Endothelial cell of umbilical vein (primary cell): Measurements from ENCODE around the gene CHML. TPM values are rescaled to one million over a fixed set of nuclear protein-coding genes. Genes with fewer than 3 reads are reported as not detected.

Source experiments
- BruUV-seq: library from RNA; stranded (reverse); fragments of 400-500 nt; replicated peaks from 2 replicates; lab custom pipeline; 2021; lab: Mats Ljungman, UMichigan
- CTCF ChIA-PET: fragments of 300-600, 350-600 bp; sonication (Branson Sonifier 250); formaldehyde crosslinking; loops from one replicate; lab custom pipeline; 2021; ENCODE audit warnings: antibody characterized with exemption, inconsistent platforms; lab: Charles Lee
- POLR2A ChIA-PET: fragments of 300-600, 350-600 bp; sonication (Branson Sonifier 250); formaldehyde crosslinking; loops from one replicate; lab custom pipeline; 2021; ENCODE audit warnings: antibody characterized with exemption, inconsistent platforms; lab: Charles Lee
- DNase-seq: peaks from one replicate; pipeline ENCODE4 v3.0.0-alpha.2; 2011; ENCODE audit warnings: low read depth, low spot score
- FAIRE-seq: peaks from 2 replicates; lab custom pipeline; 2011; peaks lifted over from hg19 to GRCh38; lab: Jason Lieb, UNC
- H2AFZ ChIP-seq: 2 replicates; pipeline ENCODE4 v1.6.0; 2012; ENCODE audit warnings: low read depth, low read length, control low read depth, inconsistent platforms
- H3K27ac ChIP-seq: 2 replicates; pipeline ENCODE4 v1.5.1; 2011; ENCODE audit warnings: low read depth, mild to moderate bottlenecking, control low read depth, low read length, moderate library complexity; ENCODE audit not compliant: insufficient read depth
- H3K27me3 ChIP-seq, 2 experiments: 2 replicates each; pipeline versions ENCODE4 v1.6.0 to v1.6.1; 2011; ENCODE audit warnings: low read length in 2 of 2, mixed read lengths in 1 of 2; ENCODE audit not compliant: control insufficient read depth in 2 of 2, insufficient read depth in 2 of 2
- H3K36me3 ChIP-seq, 2 experiments: 2 replicates in 1 of 2; 3 replicates in 1 of 2; pipeline ENCODE4 v1.5.1; 2011; ENCODE audit warnings: low read length in 2 of 2, mild to moderate bottlenecking in 1 of 2, moderate library complexity in 1 of 2; ENCODE audit not compliant: control insufficient read depth in 2 of 2, insufficient read depth in 2 of 2; ENCODE audit errors: extremely low read depth in 1 of 2
- H3K4me1 ChIP-seq: 3 replicates; pipeline ENCODE4 v1.5.1; 2011; ENCODE audit warnings: mild to moderate bottlenecking, low read length; ENCODE audit not compliant: control insufficient read depth, insufficient read depth; ENCODE audit errors: extremely low read depth
- H3K4me2 ChIP-seq: 2 replicates; pipeline ENCODE4 v1.6.1; 2011; ENCODE audit warnings: low read length, control low read depth, mixed read lengths; ENCODE audit not compliant: insufficient read depth
- H3K4me3 ChIP-seq, 3 experiments: fragments of 200-600 bp in 1 of 3; sonication (generic), shearing (Covaris generic) in 1 of 3; replicated peaks in 1 of 3; 2 replicates each; pipeline ENCODE4 v1.5.1; 2011 to 2016; ENCODE audit warnings: control low read depth in 3 of 3, low read length in 3 of 3, mild to moderate bottlenecking in 2 of 3, inconsistent platforms in 1 of 3, low read depth in 1 of 3, moderate library complexity in 1 of 3; ENCODE audit not compliant: insufficient read depth in 1 of 3
- H3K79me2 ChIP-seq: 2 replicates; pipeline ENCODE4 v1.6.0; 2012; ENCODE audit warnings: low read length, inconsistent platforms; ENCODE audit not compliant: control insufficient read depth, insufficient read depth
- H3K9ac ChIP-seq: replicated peaks from 2 replicates; pipeline ENCODE3; 2011; ENCODE audit warnings: low read length, control low read depth; ENCODE audit not compliant: insufficient read depth; ENCODE audit errors: extremely low read depth
- H3K9me1 ChIP-seq: replicated peaks from 3 replicates; pipeline ENCODE4 v1.6.0; 2011; ENCODE audit warnings: mild to moderate bottlenecking, low read length; ENCODE audit not compliant: control insufficient read depth, insufficient read depth; ENCODE audit errors: extremely low read depth
- H3K9me3 ChIP-seq: replicated peaks from 2 replicates; pipeline ENCODE4 v1.5.1; 2012; ENCODE audit warnings: low read length, inconsistent platforms; ENCODE audit not compliant: control insufficient read depth, insufficient read depth
- H4K20me1 ChIP-seq: replicated peaks from 2 replicates; pipeline ENCODE3; 2011; ENCODE audit warnings: mild to moderate bottlenecking, low read length; ENCODE audit not compliant: control insufficient read depth, insufficient read depth; ENCODE audit errors: extremely low read depth
- EZH2 ChIP-seq: IDR thresholded peaks from 2 replicates; pipeline ENCODE4 v1.6.1; 2012; ENCODE audit warnings: borderline replicate concordance, low read depth, mild to moderate bottlenecking, moderate library complexity, low read length, inconsistent platforms; ENCODE audit not compliant: severe bottlenecking
- FOS ChIP-seq: IDR thresholded peaks from 2 replicates; pipeline ENCODE4 v1.6.1; 2011; ENCODE audit warnings: mild to moderate bottlenecking, low read length, moderate library complexity, borderline replicate concordance; ENCODE audit not compliant: insufficient read depth
- GATA2 ChIP-seq: IDR thresholded peaks from 2 replicates; pipeline ENCODE4 v1.7.0; 2011; ENCODE audit warnings: low read depth, mild to moderate bottlenecking, moderate library complexity, mixed read lengths, low read length; ENCODE audit not compliant: insufficient read length, insufficient read depth
- JUN ChIP-seq: IDR thresholded peaks from 2 replicates; pipeline ENCODE4 v1.6.1; 2011; ENCODE audit warnings: borderline replicate concordance, low read depth; ENCODE audit not compliant: insufficient read length, insufficient read depth
- MYC ChIP-seq: IDR thresholded peaks from one replicate; pipeline ENCODE4 v1.6.1; 2011; ENCODE audit warnings: mild to moderate bottlenecking, low read depth, low read length
- POLR2A ChIP-seq: IDR thresholded peaks from 2 replicates; pipeline ENCODE4 v1.6.1; 2012; ENCODE audit warnings: low read depth, mild to moderate bottlenecking, control low read depth, low read length
- POLR2AphosphoS5 ChIP-seq: IDR thresholded peaks from 2 replicates; pipeline ENCODE4 v1.6.1; 2012; ENCODE audit warnings: low read depth, mild to moderate bottlenecking, control low read depth, low read length, moderate library complexity; ENCODE audit not compliant: insufficient read depth
- dilution Hi-C: fragments of 300-500 bp; cut with MboI; formaldehyde crosslinking; loops from one replicate; pipeline ENCODE4 v1.15.0; 2019; ENCODE audit warnings: low sequenced_read_pairs; ENCODE audit not compliant: extremely low pct_ligation_motif_present
- intact Hi-C: fragments of 100-400 bp; cut with micrococcal nuclease; formaldehyde crosslinking; loops from one replicate; pipeline ENCODE4 v1.10.0; 2022
- polyA plus RNA-seq, 4 experiments: library from polyadenylated mRNA; depleted of rRNA in 3 of 4; stranded (reverse) in 3 of 4; unstranded in 1 of 4; fragments of >200 nt; gene quantifications; 2 replicates each; pipeline versions ENCODE4 v1.2.1 to v1.2.3, GENCODE V29; 2011 to 2012; ENCODE audit warnings: missing spikeins in 1 of 4
- total RNA-seq: library from RNA; stranded (reverse); gene quantifications from 2 replicates; pipeline ENCODE4 v1.2.3, GENCODE V29; 2021
- TF ChIP-seq, protein P1 (sequence below), 2 donors: IDR thresholded peaks; 1 replicate in 1 of 2; 2 replicates in 1 of 2; pipeline ENCODE4 v1.5.1; 2011; ENCODE audit warnings: low read length in 2 of 2, mild to moderate bottlenecking in 2 of 2, moderate library complexity in 2 of 2, control low read depth in 1 of 2, inconsistent platforms in 1 of 2, low read depth in 1 of 2; ENCODE audit not compliant: insufficient read depth in 1 of 2; ENCODE audit errors: extremely low read depth in 1 of 2
- TF ChIP-seq, protein P2 (sequence below): IDR thresholded peaks from 2 replicates; pipeline ENCODE4 v1.6.1; 2011; ENCODE audit not compliant: insufficient read depth, insufficient read length

CHML gene
- total and polyA plus RNA-seq, 2 donors (not counting 3 experiments of a cell fraction or from before 2014, with no cell fraction given): 3.3 to 22.3 TPM

DNA sequence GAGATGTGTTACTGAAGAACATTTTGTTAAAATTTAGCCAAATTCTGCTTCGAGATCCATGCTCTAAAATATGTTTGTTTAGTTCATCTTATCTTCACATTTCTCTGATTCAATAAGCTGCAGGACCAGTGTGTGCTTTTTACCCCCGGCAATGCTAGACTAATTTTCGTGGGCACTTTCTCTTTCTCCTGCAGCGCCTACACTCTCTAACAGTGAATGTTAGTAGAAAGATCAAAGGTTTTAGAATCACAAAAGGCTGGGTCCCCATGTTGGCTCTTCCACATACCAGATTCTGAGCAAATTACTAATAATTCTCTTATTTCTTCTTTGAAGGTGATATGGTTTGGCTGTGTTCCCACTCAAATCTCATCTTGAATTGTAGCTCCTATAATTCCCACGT, 8.5 kb downstream of the CHML start:
- Histone ChIP-seq H3K4me2 (no peak overlapping the region), H3K4me1 (no peaks in the 10 kb centered on the region), H3K9me1 (no peaks in the 10 kb centered on the region), H3K79me2 (peaks cover 31% of the 10 kb centered on the region), H3K9me3 (no peaks in the 10 kb centered on the region), H3K27ac (no peak overlapping the region), H2AFZ (no peak overlapping the region), H4K20me1 (peaks cover 4% of the 10 kb centered on the region), H3K36me3 (peaks cover 2 to 5% of the 10 kb centered on the region in 2 experiments), H3K27me3 (no peaks in the 10 kb centered on the region), H3K9ac (no peak overlapping the region), H3K4me3 (no peak overlapping the region)
- DNase-seq: no peak
- ChIA-PET CTCF (interaction anchor here (0.8 kb wide), 1 partner anchor 21 kb away, joined by 3 read pairs; no protein-coding TSS in a partner anchor), POLR2A (no interaction called here)
- TF ChIP-seq POLR2A: no peak
- no peak for TF ChIP-seq GATA2
- TF ChIP-seq, protein P1, sequence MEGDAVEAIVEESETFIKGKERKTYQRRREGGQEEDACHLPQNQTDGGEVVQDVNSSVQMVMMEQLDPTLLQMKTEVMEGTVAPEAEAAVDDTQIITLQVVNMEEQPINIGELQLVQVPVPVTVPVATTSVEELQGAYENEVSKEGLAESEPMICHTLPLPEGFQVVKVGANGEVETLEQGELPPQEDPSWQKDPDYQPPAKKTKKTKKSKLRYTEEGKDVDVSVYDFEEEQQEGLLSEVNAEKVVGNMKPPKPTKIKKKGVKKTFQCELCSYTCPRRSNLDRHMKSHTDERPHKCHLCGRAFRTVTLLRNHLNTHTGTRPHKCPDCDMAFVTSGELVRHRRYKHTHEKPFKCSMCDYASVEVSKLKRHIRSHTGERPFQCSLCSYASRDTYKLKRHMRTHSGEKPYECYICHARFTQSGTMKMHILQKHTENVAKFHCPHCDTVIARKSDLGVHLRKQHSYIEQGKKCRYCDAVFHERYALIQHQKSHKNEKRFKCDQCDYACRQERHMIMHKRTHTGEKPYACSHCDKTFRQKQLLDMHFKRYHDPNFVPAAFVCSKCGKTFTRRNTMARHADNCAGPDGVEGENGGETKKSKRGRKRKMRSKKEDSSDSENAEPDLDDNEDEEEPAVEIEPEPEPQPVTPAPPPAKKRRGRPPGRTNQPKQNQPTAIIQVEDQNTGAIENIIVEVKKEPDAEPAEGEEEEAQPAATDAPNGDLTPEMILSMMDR (IDR thresholded peaks at IDR 0.05; ENCODE audit: extremely low read depth in 1 of 2, insufficient read depth in 1 of 2, low read depth in 1 of 2, low read length in 2 of 2): no peak
- dilution Hi-C loops (no loop called here), intact Hi-C loops (loop anchor here (2.0 to 10.0 kb wide), 2 partner anchors 277 to 741 kb away; partner anchors contain the start of gene RGS7)
- BruUV-seq: no TSS peak
- no peak for FAIRE-seq

DNA sequence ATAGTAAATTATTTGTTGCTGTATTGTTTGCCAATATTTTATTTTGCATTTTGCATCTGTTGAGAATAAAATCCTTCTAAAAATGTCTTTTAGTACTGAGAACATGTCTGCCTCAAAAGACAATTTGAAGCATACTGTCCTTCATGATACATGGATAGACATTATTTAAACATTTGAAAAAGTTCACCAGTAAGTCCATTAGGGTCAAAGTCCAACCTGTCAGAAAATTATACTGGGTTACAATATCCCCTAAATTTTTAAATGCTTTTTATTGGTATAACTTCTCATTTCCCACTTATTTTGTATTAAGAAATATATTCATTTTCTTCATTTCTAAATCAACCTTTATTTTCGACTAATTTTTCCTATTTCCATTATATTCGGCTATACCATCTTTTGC, 9.3 kb downstream of the CHML start:
- H3K79me2 ChIP-seq: peaks cover 24% of the 10 kb centered on the region
- H3K9me3 ChIP-seq: no peaks in the 10 kb centered on the region
- no peaks in the 10 kb centered on the region for H3K4me1 ChIP-seq
- ChIA-PET POLR2A (no interaction called here), CTCF (no interaction called here)
- no peak overlapping the region for H2AFZ ChIP-seq
- H4K20me1 ChIP-seq: peaks cover 4% of the 10 kb centered on the region
- dilution Hi-C loops (no loop called here), intact Hi-C loops (loop anchor here (2.0 to 10.0 kb wide), 2 partner anchors 276 to 740 kb away; partner anchors contain the start of gene RGS7)
- no peak for FAIRE-seq
- H3K27me3 ChIP-seq: no peaks in the 10 kb centered on the region
- DNase-seq: no peak
- no peak overlapping the region for H3K27ac ChIP-seq
- TF ChIP-seq MYC (no peak), GATA2 (no peak), POLR2A (no peak), POLR2AphosphoS5 (no peak), JUN (no peak), EZH2 (no peak), FOS (no peak)
- TF ChIP-seq, protein P2, sequence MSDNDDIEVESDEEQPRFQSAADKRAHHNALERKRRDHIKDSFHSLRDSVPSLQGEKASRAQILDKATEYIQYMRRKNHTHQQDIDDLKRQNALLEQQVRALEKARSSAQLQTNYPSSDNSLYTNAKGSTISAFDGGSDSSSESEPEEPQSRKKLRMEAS: no peak
- TF ChIP-seq, protein P1 (IDR thresholded peaks at IDR 0.05; ENCODE audit: extremely low read depth in 1 of 2, insufficient read depth in 1 of 2, low read depth in 1 of 2, low read length in 2 of 2): no peak
- BruUV-seq: no TSS peak
- H3K4me3 ChIP-seq: no peak overlapping the region
- no peak overlapping the region for H3K9ac ChIP-seq
- peaks cover 2 to 5% of the 10 kb centered on the region in 2 experiments for H3K36me3 ChIP-seq
- no peak overlapping the region for H3K4me2 ChIP-seq
- no peaks in the 10 kb centered on the region for H3K9me1 ChIP-seq
